ENCODE data around the gene NRBP1.
A peak's percentile ranks its signal among the peaks of the same experiment; 100 is the strongest.

Gene NRBP1

GRCh38 chr2:27431395-27431794 lies 3.0 kb downstream of the NRBP1 start:
- Mint-ChIP-seq H3K27ac (peak overlapping the region in 1 of 3 experiments; percentile 43), H3K4me1 (peaks cover 27% of the 10 kb centered on the region), H3K9me3 (no peaks in the 10 kb centered on the region), H3K36me3 (ENCODE audit: low read depth) (peaks cover 38% of the 10 kb centered on the region), H3K4me3 (peak overlapping the region; percentile 65 to 77 (median 71)), H3K27me3 (ENCODE audit: low read depth) (no peaks in the 10 kb centered on the region)
- no peak for TF ChIP-seq CTCF (IDR thresholded peaks at IDR 0.05; ENCODE audit: unreplicated experiment in 3 of 3)

GRCh38 chr2:27435628-27436027 lies 7.2 kb downstream of the NRBP1 start:
- no peak for TF ChIP-seq CTCF (IDR thresholded peaks at IDR 0.05; ENCODE audit: unreplicated experiment in 3 of 3)
- Mint-ChIP-seq H3K4me1 (peaks cover 5% of the 10 kb centered on the region), H3K27ac (no peak overlapping the region), H3K9me3 (no peaks in the 10 kb centered on the region), H3K4me3 (no peak overlapping the region), H3K27me3 (ENCODE audit: low read depth) (no peaks in the 10 kb centered on the region), H3K36me3 (ENCODE audit: low read depth) (peaks cover 70% of the 10 kb centered on the region)

DNA sequence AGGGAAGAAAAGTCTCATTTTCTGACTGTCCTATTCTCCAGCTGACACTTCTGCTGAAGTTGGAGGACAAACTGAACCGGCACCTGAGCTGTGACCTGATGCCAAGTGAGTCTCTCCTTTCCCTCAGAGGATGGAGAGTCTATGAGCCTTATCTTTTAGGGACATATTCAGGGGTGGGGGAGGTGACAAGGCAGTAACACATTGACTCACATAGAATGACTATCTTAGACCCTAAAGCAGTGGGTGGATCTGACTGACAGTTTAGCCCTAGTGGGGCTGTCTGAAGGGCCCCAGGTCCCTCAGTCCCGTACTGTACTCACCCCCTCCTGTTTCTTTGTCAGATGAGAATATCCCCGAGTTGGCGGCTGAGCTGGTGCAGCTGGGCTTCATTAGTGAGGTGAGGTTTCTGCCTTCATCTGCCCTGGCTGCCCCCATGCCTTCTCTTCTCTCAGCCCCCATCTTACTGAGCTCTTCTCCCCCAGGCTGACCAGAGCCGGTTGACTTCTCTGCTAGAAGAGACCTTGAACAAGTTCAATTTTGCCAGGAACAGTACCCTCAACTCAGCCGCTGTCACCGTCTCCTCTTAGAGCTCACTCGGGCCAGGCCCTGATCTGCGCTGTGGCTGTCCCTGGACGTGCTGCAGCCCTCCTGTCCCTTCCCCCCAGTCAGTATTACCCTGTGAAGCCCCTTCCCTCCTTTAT lies 12.9 kb downstream of the NRBP1 start:
- Mint-ChIP-seq H3K27me3 (ENCODE audit: low read depth) (no peaks in the 10 kb centered on the region), H3K9me3 (no peaks in the 10 kb centered on the region), H3K27ac (no peak overlapping the region), H3K36me3 (ENCODE audit: low read depth) (peaks cover 67% of the 10 kb centered on the region), H3K4me1 (no peaks in the 10 kb centered on the region), H3K4me3 (no peak overlapping the region)
- no peak for TF ChIP-seq CTCF (IDR thresholded peaks at IDR 0.05; ENCODE audit: unreplicated experiment in 3 of 3)

DNA sequence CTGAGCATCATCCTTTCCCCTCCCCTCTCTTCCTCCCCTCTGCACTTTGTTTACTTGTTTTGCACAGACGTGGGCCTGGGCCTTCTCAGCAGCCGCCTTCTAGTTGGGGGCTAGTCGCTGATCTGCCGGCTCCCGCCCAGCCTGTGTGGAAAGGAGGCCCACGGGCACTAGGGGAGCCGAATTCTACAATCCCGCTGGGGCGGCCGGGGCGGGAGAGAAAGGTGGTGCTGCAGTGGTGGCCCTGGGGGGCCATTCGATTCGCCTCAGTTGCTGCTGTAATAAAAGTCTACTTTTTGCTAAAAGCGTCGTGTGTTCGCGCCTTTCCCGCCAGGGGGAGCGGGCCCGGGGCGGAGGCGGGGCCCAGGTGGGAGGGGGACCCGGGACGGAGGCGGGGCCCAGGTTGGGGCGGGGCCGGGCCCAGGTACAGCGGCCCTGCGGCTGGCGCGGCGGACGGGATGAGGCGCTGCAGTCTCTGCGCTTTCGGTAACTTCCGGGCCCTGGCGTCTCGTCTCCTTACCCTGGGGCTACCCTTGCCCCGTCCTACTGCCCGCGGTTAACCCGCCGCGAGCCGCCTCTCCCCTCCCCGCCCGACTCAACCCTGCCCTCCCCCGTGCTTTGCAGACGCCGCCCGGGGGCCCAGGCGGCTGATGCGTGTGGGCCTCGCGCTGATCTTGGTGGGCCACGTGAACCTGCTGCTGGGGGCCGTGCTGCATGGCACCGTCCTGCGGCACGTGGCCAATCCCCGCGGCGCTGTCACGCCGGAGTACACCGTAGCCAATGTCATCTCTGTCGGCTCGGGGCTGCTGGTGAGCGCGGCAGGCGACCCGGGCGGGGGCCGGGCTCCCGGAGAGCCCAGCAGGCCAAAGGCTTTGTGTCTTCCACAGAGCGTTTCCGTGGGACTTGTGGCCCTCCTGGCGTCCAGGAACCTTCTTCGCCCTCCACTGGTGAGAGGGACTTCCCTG lies 13.8 kb downstream of the NRBP1 start, which contains the start of gene KRTCAP3:
TSS of gene KRTCAP3 (plus strand) at position 424 of the 962 bp plus-strand sequence. CDS start at position 456, 32 bp downstream.
- Mint-ChIP-seq H3K27ac (peak within 1 kb of the TSS in 2 of 3 experiments; percentile 2 to 10), H3K4me1 (no peaks in the 10 kb centered on the region), H3K4me3 (peak within 1 kb of the TSS in 2 of 3 experiments; percentile 32 to 59), H3K36me3 (ENCODE audit: low read depth) (peaks cover 62% of the 10 kb centered on the region), H3K9me3 (no peaks in the 10 kb centered on the region), H3K27me3 (ENCODE audit: low read depth) (no peaks in the 10 kb centered on the region)
- TF ChIP-seq CTCF (IDR thresholded peaks at IDR 0.05; ENCODE audit: unreplicated experiment in 3 of 3): peak in 2 of 3 experiments; percentile 38 to 41

GRCh38 chr2:27442920-27443282 lies 14.5 kb downstream of the NRBP1 start:
- Mint-ChIP-seq H3K9me3 (no peaks in the 10 kb centered on the region), H3K4me1 (no peaks in the 10 kb centered on the region), H3K27ac (peak overlapping the region in 2 of 3 experiments; percentile 2 to 10), H3K4me3 (peak overlapping the region in 2 of 3 experiments; percentile 32 to 59), H3K36me3 (ENCODE audit: low read depth) (peaks cover 66% of the 10 kb centered on the region), H3K27me3 (ENCODE audit: low read depth) (no peaks in the 10 kb centered on the region)
- TF ChIP-seq CTCF (IDR thresholded peaks at IDR 0.05; ENCODE audit: unreplicated experiment in 3 of 3): no peak
